ENCODE measurements around the gene TBC1D10A.

The TBC1D10A gene

DNA sequence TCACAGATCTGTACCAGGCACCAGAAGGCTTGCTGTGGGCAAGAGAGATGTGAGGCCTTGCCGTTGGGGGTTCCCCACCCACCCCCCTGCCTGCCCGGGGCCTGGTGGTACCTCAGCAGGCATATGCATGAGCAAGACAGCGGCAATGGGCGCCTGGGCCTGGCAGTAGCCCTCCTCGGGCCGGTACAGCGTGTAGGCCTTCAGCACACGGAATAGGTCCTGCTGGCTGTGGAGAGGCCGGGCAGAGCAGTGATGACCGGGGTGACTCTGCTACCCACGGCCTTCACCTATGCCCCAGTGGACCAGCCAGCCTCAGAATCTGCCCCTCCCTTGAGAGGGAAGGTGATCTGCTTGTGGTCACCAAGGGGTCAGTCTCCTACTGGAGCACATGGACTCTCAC is 31.9 kb downstream of the TBC1D10A start:
- Histone ChIP-seq H3K27me3 (ENCODE audit: insufficient read depth, poor library complexity, severe bottlenecking) (no peaks in the 10 kb centered on the region), H3K4me3 (replicated peaks; ENCODE audit: insufficient read depth, low read length) (no peak overlapping the region), H3K27ac (replicated peaks) (no peak overlapping the region)
- DNase-seq (ENCODE audit: low read depth in 1 of 2, low spot score in 1 of 2) = no peak
- TF ChIP-seq GABPA (IDR thresholded peaks at IDR 0.05; ENCODE audit: low read depth) (no peak), REST (IDR thresholded peaks at IDR 0.05; ENCODE audit: insufficient replicate concordance, low read depth) (no peak), CTCF (IDR thresholded peaks at IDR 0.05; ENCODE audit: insufficient read depth, low read length) (no peak), POLR2AphosphoS5 (IDR thresholded peaks at IDR 0.05; ENCODE audit: low read depth) (no peak), SPI1 (IDR thresholded peaks at IDR 0.05; ENCODE audit: borderline replicate concordance, low read depth) (no peak)

- Histone ChIP-seq H3K4me3 (replicated peaks; ENCODE audit: insufficient read depth, low read length) (no peak overlapping the region), H3K27ac (replicated peaks) (no peak overlapping the region), H3K27me3 (ENCODE audit: insufficient read depth, poor library complexity, severe bottlenecking) (no peaks in the 10 kb centered on the region)
- TF ChIP-seq REST (IDR thresholded peaks at IDR 0.05; ENCODE audit: insufficient replicate concordance, low read depth) (no peak), POLR2AphosphoS5 (IDR thresholded peaks at IDR 0.05; ENCODE audit: low read depth) (no peak), GABPA (IDR thresholded peaks at IDR 0.05; ENCODE audit: low read depth) (no peak), CTCF (IDR thresholded peaks at IDR 0.05; ENCODE audit: insufficient read depth, low read length) (no peak), SPI1 (IDR thresholded peaks at IDR 0.05; ENCODE audit: borderline replicate concordance, low read depth) (no peak)
- no peak for DNase-seq (ENCODE audit: low read depth in 1 of 2, low spot score in 1 of 2)
Measured at GRCh38 chr22:30294066-30294465, 32.7 kb downstream of the TBC1D10A start.

GRCh38 chr22:30293026-30293425 is 33.7 kb downstream of the TBC1D10A start:
- Histone ChIP-seq H3K27me3 (ENCODE audit: insufficient read depth, poor library complexity, severe bottlenecking) (no peaks in the 10 kb centered on the region), H3K27ac (replicated peaks) (no peak overlapping the region), H3K4me3 (replicated peaks; ENCODE audit: insufficient read depth, low read length) (no peak overlapping the region)
- no peak for DNase-seq (ENCODE audit: low read depth in 1 of 2, low spot score in 1 of 2)
- TF ChIP-seq CTCF (IDR thresholded peaks at IDR 0.05; ENCODE audit: insufficient read depth, low read length) = no peak
- no peak for TF ChIP-seq GABPA (IDR thresholded peaks at IDR 0.05; ENCODE audit: low read depth)
- no peak for TF ChIP-seq REST (IDR thresholded peaks at IDR 0.05; ENCODE audit: insufficient replicate concordance, low read depth)
- TF ChIP-seq POLR2AphosphoS5 (IDR thresholded peaks at IDR 0.05; ENCODE audit: low read depth) = no peak
- no peak for TF ChIP-seq SPI1 (IDR thresholded peaks at IDR 0.05; ENCODE audit: borderline replicate concordance, low read depth)
